Inferior parietal cortex (tissue), 1 donor: ENCODE data around the gene GABBR2.
"Not testable (repeated sequence)": the region's sequence is repeated elsewhere in the genome, so short reads cannot be mapped to it uniquely, and the experiment has no call there.

Experiments
- DNase-seq: peaks from one replicate; pipeline ENCODE4 v3.0.0-alpha.2; 2016; ENCODE audit errors: extremely low spot score

Gene GABBR2

DNA sequence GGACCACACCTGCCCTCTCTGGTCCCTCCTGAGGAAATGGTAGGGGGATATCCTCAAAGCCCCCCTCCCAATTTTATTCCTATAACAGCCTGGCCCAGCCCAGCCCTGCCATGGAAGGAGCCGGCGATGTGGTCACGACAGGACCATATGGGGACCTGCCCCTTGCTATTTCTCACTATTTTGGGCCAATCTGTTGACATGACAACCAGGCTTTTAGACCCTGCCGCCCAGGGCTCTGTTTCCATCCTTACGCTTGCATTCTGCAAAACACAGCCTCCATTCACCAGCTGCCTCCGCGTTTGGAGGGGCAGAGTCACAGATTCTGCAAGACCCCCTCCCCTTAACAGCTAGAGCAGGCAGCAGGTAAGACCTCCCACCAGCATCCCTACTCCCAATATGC is 112.2 kb downstream of the GABBR2 start:
- no peak for DNase-seq

DNA sequence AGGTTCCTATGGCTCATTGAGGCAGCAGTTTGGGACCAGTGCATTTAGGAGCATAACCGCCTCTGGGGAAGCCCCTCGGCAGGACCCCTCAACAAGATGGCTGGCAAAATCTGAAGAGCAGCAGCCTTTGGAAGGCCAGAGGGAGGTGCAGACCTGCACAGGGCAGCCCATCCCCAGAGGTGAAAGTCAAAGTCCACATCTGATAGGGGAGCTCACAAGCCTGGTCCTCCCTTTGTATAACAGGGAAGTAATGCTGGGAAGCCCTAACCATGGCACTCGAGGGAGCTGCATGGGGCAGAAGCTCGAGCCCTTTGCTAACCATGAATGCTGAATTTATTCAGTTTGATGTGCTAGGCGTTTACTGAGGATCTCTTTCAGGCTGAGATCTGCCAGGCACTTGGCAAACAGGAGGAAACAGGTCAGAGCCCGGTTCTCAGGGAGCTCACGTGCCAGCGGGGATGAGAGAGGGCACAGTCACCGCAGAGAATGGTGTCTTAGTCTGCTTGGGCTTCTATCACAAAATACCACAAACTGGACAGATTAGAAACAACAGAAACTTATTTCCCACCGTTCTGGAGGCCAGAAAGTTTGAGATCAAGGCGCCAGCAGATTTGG is 114.1 kb downstream of the GABBR2 start:
- DNase-seq, result no peak

DNA sequence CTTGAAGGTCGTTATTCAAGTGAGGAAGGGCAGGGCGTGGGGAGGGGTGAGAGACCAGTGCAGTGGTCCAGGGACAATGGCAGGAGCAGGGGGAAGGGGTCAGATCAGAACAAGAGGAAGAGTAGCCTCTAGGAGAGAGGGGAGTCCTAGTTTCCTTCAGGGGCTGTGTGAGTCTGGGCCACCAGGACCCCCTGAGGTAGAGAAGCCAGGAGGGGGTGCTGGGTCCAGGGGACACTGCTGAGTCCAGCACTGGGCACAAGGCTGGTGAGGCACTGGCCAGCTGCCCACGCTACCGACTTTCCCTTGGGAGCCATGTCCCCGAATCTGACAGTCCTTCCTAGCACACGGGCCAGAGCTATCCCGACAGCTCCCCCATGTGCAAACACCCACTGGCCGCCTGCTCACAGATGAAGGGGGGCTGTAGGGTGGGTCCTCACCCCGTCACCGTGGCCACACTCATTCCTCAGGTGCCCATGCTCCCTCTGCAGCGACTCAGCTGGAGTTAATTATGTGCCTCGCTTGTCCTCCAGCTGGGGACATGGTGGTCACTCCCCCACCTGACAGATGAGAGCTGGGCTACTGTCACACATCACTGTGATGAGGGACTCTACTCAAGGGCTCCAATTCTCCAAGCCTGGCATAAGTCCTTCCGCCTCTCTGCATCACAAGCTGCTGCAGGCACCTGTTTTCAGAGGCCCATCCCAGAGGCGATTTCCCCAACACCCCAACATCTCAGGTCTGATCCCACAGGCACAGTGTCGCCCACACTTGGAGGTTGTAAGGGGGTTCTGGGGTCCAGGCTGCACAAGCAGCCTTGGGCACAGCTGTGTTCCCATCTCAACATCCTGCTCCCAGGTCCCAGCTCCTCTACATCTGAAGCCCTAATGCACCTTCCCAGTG is 115.1 kb downstream of the GABBR2 start:
- DNase-seq, result no peak

DNA sequence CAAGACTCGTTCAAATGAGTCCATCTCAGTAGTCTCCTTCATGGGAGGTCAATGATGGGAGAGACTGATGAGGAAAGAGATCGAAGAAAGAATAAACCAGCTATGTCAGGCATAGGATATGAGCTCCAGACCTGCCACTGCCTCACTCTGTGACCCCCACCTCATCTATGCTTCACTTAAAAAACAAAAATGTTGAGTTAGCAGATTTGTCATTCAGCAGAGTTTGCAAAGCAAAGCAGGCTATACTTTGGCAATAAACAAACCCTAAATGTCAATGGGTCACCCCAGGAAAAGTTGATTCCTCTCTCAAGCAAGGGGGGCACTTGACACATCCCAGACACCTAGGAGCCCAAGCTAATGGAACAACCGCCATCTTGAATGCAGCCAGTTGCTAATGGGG is 117.0 kb downstream of the GABBR2 start:
- DNase-seq, result no peak

DNA sequence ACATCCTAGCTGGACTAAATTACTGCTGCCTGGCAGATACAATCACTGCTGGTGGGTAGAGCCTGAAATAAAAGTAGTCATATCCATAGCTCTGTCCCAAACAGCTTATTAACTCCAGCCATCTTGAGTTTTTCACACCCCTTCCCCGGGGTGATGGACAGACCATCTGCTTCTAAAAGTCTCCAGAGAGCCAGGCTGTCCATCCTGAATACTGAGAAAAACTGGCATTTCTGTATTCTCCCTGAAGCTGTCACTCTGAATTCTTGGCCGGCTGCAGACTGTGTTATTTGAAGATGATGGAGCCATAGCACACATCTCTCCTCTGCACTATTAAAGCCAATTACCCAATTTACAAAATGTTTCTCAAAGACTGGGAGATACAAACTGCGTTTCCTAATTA is 118.6 kb downstream of the GABBR2 start:
- DNase-seq, result no peak

DNA sequence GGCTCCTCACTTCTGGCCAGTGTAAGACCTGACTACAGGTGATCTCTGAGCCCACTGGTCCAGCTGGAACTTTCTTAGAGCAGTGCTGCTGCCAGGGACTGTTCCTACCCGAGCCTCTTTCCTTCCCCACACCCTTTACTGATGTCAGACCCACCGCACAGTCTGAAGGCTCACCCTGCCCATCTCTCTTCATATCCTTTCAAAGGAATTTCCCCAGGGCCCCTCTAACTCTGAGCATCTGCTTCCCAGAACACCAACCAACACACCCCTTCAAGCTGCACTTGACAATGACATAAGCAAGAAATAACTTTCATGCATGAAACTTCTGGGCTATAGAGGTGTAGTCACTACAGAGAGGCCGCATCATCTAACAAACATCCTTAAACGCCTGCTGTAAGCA is 119.6 kb downstream of the GABBR2 start:
- DNase-seq, result no peak

DNA sequence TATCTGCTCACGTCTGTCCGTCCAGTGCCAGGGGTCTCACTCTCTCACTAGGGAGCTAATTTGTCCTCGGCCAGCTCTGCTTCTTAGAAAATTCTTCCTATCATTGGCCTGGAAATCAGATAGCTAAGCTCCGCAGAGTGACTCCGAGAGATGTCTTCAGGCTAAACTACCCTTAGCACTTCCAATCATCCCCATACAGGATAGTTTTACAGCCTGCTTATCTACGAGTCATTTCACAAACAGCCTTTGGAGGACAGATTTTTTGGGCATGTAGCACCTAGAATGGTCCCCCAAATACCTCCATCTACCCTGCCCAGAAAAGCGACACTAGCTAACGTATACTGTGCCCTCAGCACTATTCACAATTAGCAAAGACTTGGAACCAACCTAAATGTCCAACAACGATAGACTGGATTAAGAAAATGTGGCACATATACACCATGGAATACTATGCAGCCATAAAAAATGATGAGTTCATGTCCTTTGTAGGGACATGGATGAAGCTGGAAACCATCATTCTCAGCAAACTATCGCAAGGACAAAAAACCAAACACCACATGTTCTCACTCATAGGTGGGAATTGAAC is 123.8 kb downstream of the GABBR2 start:
- DNase-seq, result not testable (repeated sequence)

DNA sequence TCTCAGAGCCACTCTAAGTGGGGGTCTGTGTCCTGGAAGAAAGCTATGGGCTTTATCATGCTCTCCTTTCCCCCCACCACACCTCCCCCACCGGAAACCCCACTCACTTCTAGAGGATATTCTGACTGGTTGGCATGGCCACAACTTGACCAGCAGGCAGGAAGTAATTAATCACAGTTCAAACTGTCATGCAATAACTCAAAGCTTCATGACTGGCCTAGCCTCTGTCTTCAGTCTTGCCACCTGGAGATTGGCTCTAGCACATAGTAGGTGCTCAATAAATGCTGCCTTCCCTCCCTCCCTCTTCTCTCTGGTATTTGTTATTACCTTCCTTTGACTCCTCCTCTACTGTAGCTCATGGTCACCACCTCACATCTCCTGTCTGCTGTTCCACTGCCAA is 124.7 kb downstream of the GABBR2 start:
- DNase-seq, result no peak

DNA sequence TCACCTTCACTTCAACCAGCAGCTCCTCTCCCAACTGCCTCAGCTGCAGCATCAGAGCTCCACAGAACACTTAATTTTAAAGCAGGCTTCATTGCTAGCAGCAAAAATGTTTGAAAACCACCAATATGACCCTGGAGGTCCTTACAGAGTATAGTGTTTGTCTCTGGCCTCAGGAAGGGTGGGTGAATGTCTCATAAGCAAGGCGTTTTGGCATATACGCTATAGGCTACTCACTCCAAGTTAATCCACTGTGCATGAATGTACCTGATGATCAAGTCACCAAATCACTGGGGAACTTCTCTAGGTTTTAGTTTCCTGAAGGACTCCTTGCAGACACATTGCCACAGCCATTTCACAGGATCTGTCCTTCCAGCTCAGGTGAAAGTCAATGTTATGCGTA is 125.3 kb downstream of the GABBR2 start:
- DNase-seq, result no peak

DNA sequence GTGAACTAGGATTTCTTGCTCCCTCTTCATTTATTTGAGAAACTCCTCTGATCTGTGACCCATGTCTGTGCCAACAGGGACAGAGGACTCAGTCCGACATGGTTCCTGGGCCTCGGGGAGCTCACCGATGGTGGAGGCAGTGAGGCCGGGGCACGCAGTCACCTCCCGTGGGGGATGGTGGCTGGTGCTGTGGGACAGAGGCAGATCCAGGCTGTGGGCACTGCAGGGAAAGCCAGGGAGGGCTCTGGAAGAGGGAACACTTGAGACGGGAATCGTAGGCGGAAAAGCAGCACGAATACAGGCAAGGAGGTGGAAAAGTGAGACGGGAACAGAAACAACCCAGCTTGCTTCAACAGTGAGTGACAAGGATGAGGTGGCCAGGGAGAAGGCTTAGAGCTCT is 127.8 kb downstream of the GABBR2 start:
- DNase-seq, result no peak

DNA sequence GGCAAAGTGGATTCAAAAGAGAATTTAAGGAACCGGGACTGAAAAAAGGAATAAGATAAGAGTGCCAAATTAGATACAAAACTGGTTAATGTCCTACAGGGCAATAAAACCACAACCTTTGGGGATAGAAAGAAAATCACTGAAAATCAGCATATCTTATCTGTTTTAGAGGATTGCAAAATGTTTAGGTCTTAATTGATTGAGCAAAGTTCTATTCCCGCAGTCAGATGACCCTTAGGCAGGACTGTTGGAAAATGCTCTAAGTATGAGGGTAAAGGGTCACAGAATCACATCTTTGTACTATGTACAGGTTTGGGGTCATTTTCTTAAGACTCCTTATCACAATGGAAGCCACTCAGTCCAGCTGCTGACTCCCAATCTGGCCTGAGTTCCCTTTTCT is 129.0 kb downstream of the GABBR2 start:
- no peak for DNase-seq

DNA sequence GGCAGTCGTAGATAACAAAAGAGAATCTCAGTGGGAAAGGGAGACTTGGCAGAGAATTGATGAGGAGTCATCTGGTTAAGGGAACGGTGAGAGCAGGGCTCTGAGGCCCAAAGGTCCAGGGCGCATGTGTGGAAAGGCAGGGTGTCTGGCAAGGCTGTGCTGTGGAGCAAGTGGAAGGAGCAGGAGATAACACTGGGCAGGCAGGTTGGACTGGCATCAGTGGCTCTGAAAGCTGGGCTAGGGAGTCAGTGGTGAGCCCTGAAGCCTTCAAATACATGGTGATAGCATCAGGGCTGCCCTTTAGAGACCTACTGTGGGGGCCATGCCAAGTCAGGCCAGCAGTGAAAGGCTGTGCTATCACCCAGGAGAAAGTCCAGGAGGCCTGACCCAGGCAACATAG is 131.3 kb downstream of the GABBR2 start:
- DNase-seq, result no peak

DNA sequence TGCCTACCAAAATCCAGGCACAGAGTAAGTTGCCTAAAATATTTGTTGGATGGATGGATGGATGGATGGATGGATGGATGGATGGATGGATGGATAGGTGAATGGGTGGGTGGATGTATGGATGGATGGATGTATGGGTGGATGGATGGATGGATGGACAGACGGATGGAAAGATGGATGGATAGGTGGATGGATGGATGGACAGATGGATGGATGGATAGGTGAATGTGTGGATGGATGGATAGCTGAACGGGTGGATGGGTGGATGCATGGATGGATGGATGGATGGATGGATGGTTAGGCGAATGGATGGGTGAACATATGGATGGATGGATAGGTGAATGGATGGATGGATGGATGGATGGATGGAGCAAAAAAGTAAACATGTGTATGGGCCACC is 131.9 kb downstream of the GABBR2 start:
- no peak for DNase-seq

DNA sequence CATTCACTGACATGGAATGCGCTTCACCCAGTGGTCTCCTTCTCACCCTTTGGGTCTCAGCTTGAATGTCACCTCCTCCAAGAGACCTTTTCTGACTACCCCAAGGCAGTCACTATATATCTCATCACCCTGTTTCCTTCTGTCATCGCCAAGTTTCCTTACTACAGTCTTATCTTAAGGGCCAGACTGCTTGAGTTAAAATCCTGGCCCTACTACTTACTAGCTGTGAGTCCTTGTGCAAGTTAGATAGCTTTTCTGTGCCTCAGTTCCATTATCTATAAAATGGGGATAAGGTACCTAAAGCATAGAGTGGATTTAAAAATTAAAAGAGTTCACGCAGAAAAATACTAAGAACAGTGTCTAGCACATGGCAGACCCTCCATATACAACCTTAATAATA is 132.4 kb downstream of the GABBR2 start:
- DNase-seq, result no peak

DNA sequence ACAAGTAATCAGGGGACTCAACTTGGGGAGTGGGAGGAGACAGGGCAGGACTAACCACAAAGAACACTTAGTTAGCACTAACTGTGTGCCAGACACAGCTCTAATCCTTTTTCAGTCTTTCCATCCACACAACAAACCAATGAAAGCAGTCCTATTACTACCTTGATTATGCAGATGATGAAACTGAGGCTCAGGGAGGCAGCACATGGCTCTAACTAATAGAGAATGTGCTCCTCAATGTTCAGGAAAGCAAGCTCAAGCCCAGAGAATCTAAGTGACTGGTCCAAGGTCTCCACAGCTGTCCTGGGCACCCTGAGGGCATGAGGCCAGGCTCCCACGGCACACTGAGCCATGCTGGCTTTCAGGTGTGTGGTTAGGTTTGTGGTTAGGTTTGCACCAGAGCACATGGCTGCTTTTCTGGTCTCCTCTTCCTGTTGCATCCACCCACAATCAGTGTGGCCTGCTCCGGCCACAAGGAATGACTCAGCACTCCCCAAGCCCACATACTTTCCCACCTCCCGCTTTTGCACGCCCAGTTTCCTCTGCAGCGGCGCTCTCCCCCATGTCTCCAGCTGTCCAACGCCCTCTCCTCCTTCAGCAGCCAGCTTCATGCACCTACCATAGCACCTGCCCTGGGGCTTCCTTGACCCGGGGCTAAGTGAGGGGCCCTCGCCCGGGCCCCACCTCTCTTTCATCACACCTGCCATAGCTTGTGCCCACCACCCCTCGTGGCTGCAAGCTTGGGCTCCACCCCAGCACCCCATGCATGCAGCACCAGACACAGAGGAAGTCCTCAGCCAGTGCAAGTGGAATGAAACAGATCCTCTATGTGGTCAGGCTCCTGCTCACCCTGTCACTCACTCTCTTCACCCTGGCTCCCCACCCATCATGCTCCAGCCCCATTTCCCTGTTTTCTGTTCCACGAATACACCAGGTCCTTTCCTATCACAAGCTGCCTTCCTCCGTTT is 133.1 kb downstream of the GABBR2 start:
- no peak for DNase-seq

DNA sequence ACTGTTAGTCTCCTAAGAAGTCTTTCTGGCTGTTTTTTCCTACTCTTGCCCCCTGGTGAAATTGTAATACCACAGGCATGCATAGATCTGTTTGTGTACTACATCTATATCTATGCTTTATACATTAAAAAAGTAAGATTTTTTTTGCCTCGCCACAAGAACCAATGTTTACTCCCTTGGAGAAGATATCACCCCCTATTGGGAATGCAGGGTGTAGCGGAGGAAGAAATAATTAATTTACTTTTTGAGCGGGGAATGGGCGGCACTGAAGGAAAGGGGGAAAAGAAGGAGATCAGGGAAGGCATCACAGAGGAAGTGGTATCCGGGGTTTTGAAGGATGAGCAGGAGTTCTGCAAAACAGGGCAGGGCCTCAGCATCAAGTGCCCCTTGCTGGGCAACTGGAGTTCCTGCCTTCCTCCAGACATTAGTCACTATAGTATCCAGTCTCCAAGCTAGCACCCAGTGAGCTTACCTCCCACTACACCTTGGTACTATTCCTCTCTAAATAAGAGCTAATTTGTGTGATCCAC is 134.9 kb downstream of the GABBR2 start:
- no peak for DNase-seq

DNA sequence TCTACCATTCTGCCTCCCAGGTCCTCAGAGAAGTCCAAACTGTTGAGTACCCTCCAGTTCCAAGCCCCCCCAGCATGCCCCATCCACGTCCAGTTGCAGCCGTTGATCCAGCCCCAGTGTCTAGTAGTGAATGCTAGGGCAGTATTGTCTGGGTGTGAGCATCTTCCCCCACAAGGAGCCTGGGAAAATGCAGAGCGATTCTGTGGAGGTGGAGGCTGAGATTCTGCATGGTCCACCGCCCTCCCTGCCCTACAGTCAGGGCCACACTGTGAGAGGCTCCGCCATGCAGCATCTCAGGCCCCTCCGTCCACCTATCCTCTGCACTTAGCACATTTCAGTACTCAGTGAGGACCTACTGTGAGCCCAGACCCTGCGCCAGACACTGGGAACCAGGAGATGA is 135.9 kb downstream of the GABBR2 start:
- DNase-seq, result no peak

DNA sequence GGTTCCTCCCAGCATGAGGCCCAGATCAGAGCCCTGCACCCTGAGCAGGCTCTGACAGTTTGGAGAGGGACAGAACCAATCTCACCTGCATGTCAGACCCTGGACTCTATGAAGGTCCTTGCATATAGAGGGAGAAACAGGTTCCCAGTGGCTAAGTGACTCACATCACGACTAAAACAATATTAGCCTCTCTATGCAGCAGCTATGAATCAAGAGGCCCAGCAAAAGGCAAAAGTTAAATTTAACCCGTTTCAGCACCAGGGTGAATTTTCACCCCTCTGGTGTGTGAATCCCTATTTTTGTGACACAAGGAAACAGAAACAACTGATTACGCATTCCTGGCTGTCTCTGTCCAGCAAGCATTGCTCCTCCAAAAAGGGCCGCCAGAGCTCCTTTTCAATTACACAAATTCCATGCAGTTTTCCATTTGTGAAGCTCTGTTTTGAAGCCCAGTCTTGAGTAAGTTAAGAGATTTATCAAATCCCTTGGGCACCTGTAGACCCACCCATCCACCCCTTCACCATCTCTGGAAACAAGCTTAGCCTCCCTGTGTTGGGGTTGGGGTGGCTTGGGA is 136.6 kb downstream of the GABBR2 start:
- no peak for DNase-seq

DNA sequence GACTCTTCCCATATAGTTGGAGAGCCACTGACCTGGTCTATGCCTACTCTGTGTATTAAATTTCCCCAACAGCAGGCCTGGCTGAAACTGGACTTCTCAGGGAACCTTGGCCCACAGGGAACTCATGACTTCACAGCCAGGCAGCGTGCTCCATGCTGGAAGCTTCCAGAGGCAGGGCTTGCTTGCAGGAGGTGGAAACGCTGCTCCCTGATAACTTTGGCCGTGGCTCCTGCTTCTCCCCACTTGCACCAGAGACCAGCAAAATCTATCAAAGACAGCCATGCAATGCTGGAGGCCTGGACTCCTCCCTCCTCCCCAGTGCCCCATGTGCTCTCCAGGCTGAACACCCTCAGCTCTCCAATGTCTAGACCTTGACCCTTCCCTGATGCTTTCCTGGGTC is 137.1 kb downstream of the GABBR2 start:
- DNase-seq, result no peak

DNA sequence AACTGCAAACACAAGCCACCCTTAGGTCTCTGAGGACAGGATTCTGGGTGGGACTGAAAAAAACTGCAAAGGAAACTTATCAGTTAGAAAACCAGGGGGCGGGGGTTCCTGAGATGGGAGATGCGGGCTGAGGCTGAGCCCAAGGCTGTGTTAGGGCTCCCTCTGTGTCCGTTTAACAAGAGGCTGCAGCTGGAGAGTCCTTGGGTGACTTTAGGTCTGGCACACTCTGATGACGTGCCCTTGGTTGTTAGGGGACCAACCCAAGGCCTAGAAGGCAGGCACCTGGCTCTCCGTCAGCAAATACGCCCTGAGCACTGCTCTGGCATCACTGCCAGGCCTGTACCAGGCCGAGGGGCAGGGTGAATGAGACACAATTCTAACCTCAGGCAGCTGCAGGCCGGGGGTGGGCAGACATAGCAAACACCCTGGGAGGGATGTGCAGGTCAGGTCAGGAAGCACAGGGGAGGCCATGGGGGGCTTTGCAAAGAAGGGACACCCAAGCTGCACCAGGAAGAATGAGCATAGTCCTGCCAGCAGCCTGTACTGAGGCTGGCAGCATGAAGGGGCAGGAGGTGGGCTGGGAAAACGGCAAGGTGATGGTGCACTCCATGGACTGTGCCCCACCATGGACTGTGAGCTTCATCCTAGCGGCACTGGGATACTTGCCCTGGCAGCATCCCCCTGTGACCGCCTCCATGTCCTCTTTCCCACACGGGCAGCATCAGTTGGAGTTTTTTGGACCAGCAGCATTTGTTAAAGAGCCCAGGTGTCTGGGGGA is 137.9 kb downstream of the GABBR2 start:
- no peak for DNase-seq

DNA sequence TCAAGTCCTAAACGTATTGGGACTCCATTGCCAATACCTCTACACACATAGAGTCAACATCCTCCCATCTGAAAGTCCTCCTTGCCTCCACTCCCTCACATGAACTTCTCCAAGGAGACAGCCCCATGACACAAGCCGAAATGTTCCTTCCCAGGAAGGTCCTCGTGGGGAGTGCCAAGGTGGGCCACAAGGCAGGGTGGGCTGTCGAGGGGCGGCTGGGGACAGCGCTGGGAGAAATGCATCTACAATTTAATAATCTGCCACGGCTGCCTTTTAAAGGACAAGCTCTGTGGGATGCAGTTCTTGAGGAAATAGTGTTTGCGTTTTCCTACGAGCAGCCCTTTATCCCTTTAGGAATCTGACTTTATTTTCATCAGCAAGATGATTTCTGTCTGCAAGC is 138.7 kb downstream of the GABBR2 start:
- no peak for DNase-seq
